ENCODE data around the gene CCDC24. TPM values are rescaled to one million over a fixed set of nuclear protein-coding genes. Genes with fewer than 3 reads are reported as not detected.

CCDC24 gene
- total and polyA plus RNA-seq, 2 of the 13 experiments (the other 11 are each of a cell fraction or from before 2014, with no cell fraction given): 1.4 to 2.9 TPM

DNA sequence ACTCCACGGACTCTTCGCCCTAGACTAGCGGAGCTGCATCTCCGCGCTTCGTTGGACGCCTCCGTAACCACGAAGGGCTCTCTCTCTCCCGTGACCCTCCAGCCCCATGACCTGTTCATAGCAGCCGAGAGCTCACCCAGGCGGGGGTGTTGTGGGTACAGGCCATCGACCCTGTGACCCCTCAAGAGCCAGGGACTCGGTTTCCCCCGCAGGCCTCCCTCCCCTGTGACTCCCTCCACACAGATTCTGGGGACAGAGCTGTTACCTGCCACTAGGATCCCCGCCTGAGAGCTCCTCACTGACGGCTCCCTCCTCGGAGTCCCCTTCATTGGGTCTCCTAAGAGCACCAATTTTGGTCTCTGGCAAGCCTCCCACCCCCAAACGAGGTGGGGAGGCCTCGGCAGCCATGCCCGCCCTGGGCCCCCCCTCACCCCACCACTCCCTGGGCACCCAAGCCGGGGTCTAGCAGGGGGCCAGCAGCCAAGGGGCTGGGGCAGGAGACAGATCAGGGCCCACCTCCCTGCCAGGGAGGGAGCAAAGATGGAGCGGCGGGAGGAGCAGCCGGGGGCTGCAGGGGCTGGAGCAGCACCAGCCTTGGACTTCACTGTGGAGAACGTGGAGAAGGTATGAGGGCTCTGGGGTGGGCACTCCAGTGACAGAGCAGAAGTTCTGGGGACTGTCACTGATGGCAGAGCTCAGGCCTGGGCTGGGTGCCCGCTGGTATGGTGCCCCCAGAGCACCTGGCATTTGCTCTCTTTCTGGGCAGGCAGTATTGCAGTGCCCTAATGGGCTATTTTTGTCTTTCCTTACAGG, 44.1 kb upstream of the CCDC24 start (continued):
- TF ChIP-seq, protein P1, sequence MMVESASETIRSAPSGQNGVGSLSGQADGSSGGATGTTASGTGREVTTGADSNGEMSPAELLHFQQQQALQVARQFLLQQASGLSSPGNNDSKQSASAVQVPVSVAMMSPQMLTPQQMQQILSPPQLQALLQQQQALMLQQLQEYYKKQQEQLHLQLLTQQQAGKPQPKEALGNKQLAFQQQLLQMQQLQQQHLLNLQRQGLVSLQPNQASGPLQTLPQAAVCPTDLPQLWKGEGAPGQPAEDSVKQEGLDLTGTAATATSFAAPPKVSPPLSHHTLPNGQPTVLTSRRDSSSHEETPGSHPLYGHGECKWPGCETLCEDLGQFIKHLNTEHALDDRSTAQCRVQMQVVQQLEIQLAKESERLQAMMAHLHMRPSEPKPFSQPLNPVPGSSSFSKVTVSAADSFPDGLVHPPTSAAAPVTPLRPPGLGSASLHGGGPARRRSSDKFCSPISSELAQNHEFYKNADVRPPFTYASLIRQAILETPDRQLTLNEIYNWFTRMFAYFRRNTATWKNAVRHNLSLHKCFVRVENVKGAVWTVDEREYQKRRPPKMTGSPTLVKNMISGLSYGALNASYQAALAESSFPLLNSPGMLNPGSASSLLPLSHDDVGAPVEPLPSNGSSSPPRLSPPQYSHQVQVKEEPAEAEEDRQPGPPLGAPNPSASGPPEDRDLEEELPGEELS (CRISPR knock-in tag; IDR thresholded peaks at IDR 0.05): no peak
- TF ChIP-seq ZNF296 (CRISPR knock-in tag; conservative IDR thresholded peaks at IDR 0.05) (no peak; the same call in 1 of the 2 replicates), ZNF546 (CRISPR knock-in tag; conservative IDR thresholded peaks at IDR 0.05) (no peak; the same call in 1 of the 2 replicates), STAG1 (CRISPR knock-in tag; IDR thresholded peaks at IDR 0.05) (no peak), SMARCC2 (IDR thresholded peaks at IDR 0.05) (no peak), ZNF839 (CRISPR knock-in tag; IDR thresholded peaks at IDR 0.05; ENCODE audit: borderline replicate concordance) (peak; percentile 19; the same call in 1 of the 2 replicates), HDAC2 (CRISPR knock-in tag; IDR thresholded peaks at IDR 0.05) (no peak), MYC (CRISPR knock-in tag; IDR thresholded peaks at IDR 0.05; ENCODE audit: borderline replicate concordance) (no peak), KDM1A (CRISPR knock-in tag; IDR thresholded peaks at IDR 0.05) (no peak), REPIN1 (CRISPR knock-in tag; IDR thresholded peaks at IDR 0.05; ENCODE audit: borderline replicate concordance, low read depth) (no peak)
- TF ChIP-seq, protein P2, sequence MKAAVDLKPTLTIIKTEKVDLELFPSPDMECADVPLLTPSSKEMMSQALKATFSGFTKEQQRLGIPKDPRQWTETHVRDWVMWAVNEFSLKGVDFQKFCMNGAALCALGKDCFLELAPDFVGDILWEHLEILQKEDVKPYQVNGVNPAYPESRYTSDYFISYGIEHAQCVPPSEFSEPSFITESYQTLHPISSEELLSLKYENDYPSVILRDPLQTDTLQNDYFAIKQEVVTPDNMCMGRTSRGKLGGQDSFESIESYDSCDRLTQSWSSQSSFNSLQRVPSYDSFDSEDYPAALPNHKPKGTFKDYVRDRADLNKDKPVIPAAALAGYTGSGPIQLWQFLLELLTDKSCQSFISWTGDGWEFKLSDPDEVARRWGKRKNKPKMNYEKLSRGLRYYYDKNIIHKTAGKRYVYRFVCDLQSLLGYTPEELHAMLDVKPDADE (CRISPR knock-in tag; IDR thresholded peaks at IDR 0.05): no peak

All from HepG2 (cell line).